HG03025 (cell line): ENCODE measurements around the gene ADGRL2.

Source experiments
- ATAC-seq: cut with Tn5 transposase; IDR thresholded peaks from one replicate; pipeline ENCODE4 v1.9.1; 2021; ENCODE audit warnings: mild to moderate bottlenecking, moderate library complexity; ENCODE audit not compliant: unreplicated experiment, low FRiP score

ADGRL2 gene

DNA sequence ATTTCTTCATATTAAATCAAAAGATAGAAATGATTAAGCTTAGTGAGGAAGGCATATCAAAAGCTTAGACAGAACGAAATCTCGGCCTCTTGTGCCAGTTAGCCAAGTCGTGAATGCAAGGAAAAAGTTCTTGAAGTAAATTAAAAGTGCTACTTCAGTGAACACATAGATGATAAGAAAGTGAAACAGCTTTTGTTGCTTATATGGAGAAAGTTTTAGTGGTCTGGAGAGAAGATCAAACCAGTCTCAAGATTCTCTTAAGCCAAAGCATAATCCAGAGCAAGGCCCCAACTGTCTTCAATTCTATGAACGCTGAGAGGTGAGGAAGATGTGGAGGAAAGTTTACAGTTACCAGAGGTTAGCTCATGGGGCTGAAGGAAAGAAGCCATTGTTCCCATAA lies 88.4 kb downstream of the ADGRL2 start:
- no peak for ATAC-seq

DNA sequence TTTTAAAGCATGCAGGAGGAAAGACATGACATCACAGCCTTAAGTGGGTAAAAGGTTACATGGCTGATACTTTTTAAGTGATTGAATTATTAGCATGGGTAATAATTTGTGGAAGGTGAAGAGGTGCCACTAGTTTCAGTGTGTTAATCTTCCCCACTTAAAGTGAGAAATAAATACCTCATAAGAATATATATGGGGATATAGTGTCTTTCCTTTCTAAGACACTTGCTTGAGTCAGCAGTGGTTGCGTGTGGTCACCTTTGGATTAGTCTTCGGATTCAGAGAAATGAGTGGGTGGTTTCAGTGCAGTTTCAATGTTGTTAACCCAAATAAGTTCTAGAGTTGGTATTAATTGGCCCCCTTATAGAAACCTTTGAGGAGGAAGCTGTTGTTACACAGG lies 94.1 kb downstream of the ADGRL2 start:
- no peak for ATAC-seq

GRCh38 chr1:81899214-81899821 lies 98.6 kb downstream of the ADGRL2 start:
- ATAC-seq: no peak

DNA sequence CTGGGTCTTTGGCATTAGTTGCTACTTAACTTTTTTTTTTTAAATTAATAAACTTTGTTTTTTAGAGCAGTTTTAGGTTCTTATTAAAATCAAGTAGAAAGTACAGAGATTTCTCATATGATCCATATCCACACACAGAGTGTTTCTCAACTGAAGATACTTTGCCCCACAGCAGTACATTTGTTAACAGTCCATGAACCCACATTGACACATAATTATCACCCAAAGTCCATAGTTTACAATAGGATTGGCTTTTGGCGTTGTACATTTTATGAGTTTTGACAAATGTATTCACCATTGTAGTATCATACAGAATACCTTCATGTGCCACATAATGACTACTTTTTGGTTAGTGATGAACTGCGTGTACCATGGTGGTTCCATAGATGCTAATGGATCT lies 106.8 kb downstream of the ADGRL2 start:
- ATAC-seq: no peak

DNA sequence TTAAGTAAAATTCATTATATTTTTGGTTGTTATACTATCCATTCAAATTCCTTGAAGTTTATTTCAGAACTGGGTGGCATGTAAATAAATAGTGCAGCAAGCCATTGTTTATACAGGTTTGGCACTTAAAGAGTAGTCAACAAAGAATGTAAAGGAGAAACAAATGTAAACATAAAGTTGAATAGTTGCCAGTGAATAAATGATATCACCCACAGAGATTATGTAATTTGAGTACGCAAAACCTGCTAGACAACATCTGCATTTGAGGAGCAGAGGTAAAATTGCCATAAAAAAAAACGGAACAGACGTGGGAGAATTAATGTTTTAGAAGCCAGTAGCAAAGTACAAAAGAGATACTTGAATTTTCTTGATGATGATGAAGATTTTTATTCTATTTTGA lies 111.6 kb downstream of the ADGRL2 start:
- ATAC-seq: no peak

- ATAC-seq: no peak
Observed at GRCh38 chr1:81915937-81916336, 115.2 kb downstream of the ADGRL2 start.

- no peak for ATAC-seq
Observed at GRCh38 chr1:81920245-81920740, 119.6 kb downstream of the ADGRL2 start.

- no peak for ATAC-seq
Observed at GRCh38 chr1:81920886-81921285, 120.2 kb downstream of the ADGRL2 start.

- ATAC-seq: no peak
Observed at GRCh38 chr1:81921344-81921743, 120.6 kb downstream of the ADGRL2 start.

GRCh38 chr1:81921851-81922462 lies 121.2 kb downstream of the ADGRL2 start:
- no peak for ATAC-seq

DNA sequence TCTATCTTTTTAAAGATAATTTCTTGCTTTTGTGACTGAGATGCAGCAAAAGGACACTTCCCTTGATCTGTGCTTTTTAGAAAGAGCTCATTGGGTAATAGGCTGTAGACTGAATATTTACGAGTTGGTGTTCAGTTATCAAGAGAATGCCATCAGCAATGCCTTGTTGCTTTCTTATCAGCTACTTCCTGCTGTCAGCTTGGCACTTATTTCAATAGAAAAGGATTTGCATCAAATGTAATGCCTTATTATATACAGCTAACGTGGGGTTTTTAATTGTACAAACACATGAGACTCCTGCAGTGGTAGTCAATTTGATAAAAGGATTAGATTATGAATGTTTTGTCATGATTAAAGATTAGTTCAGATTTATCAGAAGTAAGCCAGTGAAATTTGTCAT lies 122.2 kb downstream of the ADGRL2 start:
- ATAC-seq: no peak

- no peak for ATAC-seq
Observed at GRCh38 chr1:81929106-81929505, 128.4 kb downstream of the ADGRL2 start.

- ATAC-seq: no peak
Observed at GRCh38 chr1:81936853-81937252, 136.1 kb downstream of the ADGRL2 start.

DNA sequence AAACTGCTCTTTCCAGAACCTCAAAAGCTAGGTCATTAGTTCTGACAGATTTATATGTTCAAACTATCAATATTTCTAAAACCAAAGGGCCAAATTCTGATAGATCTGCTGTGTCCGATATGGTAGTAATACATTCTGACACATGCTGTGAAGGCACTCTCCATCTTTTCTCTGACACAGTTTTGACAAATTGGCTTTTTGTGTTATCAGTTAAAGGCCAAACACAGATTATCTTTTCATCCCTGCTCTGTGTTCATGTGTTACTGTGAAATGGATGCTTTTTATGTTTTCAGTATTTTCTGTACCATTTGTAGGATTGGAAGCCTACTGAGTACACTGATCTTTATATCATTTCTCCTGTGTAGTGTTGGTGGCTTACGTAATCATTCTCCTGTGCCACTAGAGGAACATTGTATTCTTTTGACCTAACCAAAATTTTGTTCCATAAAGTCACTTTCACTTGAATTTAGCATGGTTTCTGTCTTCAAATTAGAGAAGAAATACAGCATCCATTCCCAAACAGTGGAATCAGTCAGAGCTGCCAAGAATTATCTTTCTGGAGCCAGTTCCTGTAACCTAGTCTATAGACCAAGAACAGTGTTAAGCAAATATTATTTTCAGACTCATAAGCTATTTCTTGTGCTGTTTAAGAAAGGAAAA lies 137.2 kb downstream of the ADGRL2 start:
- ATAC-seq: no peak

- no peak for ATAC-seq
Observed at GRCh38 chr1:81948495-81948894, 147.8 kb downstream of the ADGRL2 start.

DNA sequence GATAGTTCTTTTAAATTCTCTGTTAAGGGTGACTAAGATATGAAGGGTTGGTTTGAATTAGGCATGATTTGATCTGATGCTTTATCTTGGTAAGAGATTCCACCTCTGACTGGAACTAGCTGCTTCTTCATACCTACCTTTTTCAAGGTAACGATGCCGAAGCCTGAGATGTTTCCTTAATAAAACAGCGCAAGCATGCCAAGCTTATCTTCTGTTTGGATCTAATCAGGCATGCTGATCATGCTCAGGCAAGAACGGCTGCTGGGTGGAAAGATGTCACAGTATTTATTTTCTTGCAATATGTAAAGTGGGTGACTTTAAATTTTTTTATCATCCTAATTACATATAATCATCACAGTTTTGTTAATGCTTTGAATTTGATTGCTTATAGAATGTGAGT lies 148.7 kb downstream of the ADGRL2 start:
- ATAC-seq: no peak

GRCh38 chr1:81950037-81950436 lies 149.3 kb downstream of the ADGRL2 start:
- no peak for ATAC-seq

DNA sequence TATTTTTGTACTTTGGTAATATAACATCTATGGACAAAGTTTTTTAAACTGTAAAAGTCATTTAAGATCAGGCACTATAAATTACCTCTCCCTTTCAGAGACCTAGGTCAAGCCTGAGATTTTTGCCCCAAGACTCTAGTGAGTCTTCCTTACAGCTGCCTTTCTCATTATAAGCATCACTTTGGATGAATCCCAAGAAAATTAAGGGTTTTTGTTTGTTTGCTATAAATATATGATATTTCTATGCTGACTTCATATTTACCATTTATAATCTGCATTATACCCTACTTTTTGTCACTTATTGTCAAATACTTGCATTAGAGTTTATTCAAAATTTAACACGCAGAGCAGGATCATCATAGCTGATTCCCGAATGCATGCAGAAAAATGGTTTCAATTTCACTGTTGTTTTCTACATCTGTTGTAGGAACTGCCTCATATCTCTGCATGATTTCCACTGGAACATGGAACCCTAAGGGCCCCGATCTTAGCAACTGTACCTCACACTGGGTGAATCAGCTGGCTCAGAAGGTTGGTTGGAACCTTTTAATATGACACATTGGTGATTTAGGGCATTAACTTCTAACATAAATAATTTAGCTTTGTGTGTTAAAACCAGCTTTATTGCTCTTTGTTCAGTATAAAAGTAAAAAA lies 150.0 kb downstream of the ADGRL2 start:
- no peak for ATAC-seq

- no peak for ATAC-seq
Observed at GRCh38 chr1:81954534-81955020, 153.8 kb downstream of the ADGRL2 start.

- no peak for ATAC-seq
Observed at GRCh38 chr1:81967951-81968350, 167.2 kb downstream of the ADGRL2 start.

- ATAC-seq: no peak
Observed at GRCh38 chr1:81970416-81970815, 169.7 kb downstream of the ADGRL2 start.
